A172 (cell line): Measurements from ENCODE around the gene ATN1. TPM values are rescaled to one million over a fixed set of nuclear protein-coding genes. Genes with fewer than 3 reads are reported as not detected.

Experiments
- DNase-seq: peaks from one replicate; pipeline ENCODE4 v3.0.0-alpha.2; 2015; ENCODE audit warnings: low spot score
- total RNA-seq: library from RNA; depleted of rRNA; stranded (reverse); fragments of >200 nt; shearing (Covaris generic); gene quantifications from 2 replicates; pipeline ENCODE4 v1.2.3, GENCODE V29; 2014

The ATN1 gene
- total RNA-seq, 1 experiment from 2014 or later = 6.6 TPM

DNA sequence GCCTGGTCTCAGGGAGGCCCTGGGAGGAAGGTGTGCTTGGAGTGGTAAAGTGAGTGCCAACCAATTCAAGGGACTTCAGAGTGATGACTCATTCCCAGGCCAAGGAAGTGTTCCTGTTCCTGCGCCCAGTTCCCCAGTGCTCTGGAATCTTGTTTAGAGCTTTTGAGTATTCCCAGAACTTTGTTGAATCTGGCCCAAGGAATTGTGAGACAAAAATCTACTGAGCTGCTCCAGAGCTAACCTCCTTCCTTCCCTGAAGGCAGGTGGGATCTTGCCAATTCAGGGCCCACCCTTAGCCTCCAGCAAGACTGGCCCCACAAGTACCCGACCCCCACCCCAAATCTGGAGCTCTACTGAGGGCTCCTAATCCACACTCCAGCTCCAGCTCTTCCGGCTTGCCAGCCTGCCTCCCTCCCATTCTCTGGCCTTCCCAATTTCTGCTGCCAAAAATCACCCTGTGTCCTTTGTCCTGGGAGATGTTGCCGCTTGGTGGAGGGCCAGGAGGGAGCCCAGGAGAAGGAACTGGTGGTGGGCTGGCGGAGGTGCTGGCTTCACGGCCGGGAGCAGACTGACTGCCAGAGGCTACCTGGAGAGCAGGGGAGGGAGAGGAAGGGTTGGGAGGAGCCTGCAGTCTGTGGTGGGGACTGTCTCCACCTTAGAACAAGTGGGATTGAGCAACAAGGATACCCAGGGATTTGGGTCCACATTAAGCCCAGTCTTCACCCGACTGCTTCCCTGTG, 2.0 kb upstream of the ATN1 start:
- DNase-seq = peak; percentile 90

DNA sequence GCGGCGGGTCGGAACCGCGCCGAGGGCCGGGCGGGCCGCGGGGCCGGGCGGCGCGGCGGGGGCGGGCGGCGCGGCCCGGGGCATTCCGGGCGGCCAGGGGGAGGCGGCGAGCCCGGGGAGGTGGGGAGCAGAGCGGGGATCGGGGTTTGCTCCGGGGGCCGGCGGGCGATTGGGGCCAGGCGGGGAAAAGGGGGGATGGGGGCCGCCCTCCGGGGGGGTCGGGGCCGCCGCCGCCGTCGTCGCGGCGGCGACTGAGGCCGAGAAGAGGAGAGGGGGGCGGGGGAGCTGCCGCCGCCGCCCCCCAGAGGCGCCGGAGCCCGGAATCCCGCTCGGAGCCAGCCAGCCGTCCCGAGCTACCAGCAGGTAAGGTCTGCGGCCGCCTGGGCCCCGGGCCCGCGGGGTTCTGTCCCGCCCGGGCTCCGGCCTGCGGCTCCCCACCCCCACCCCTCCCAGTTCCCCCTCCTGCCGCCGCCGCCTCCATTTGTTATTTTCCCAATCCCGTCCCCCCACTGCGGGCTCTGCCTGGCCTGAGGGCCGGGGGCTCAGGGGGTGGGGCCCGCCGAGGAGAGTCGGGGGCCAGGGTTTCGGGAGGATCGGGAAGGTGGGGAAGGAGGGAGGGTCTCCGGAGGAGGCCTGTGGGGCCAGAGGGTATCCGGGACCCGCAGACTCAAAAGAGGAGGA, 403 bp downstream of the ATN1 start:
- DNase-seq = no peak

DNA sequence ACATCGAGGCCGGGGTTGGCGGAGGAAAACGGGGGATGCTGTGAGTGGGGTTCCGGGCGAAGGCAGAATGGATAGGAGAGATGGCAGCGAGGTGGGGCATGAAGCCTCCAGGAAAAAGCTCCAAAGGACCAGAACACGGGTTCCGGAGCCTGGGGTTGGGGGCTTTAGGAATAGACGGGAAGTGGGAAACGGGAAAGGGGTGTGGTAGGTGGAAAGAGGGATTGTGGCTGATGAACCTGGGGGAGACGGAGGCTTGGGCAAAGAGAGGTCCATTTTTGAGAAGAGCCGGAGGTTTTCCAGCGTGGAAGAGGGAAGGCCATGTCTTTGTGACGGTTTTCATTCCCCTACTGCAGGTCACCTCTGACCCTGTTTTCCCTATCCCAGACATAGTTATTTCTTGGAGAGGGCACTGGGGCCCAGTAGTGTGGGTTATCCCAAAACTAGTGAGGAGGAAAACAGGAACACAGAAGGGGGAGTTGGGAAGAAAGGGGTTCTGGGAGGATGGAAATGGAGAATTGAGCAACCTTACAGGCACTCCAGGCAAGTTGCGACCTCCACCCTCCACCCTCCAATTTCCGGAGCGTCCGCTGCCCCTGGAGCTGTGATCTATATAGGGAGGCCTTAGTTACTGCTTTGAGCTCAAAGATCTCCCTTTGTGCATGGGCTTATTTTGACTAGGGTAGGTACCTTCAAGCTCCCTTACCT, 1.1 kb downstream of the ATN1 start:
- DNase-seq = no peak

GRCh38 chr12:6929466-6930452, 2.0 kb downstream of the ATN1 start:
- DNase-seq = no peak

- no peak for DNase-seq
Measured at GRCh38 chr12:6932766-6933165, 5.0 kb downstream of the ATN1 start.

GRCh38 chr12:6934110-6934509, 6.4 kb downstream of the ATN1 start:
- DNase-seq = peak; percentile 33

DNA sequence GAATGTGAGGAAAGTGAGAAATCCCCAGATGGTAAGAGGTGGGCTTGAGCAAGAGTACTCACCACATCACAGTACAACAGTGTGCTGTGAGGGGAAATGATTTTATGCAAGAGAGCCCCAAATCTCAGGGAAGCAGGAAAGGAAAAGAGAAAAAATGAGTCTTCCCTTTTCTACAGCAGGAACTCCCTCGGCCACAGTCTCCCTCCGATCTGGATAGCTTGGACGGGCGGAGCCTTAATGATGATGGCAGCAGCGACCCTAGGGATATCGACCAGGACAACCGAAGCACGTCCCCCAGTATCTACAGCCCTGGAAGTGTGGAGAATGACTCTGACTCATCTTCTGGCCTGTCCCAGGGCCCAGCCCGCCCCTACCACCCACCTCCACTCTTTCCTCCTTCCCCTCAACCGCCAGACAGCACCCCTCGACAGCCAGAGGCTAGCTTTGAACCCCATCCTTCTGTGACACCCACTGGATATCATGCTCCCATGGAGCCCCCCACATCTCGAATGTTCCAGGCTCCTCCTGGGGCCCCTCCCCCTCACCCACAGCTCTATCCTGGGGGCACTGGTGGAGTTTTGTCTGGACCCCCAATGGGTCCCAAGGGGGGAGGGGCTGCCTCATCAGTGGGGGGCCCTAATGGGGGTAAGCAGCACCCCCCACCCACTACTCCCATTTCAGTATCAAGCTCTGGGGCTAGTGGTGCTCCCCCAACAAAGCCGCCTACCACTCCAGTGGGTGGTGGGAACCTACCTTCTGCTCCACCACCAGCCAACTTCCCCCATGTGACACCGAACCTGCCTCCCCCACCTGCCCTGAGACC, 7.8 kb downstream of the ATN1 start:
- DNase-seq = no peak

DNA sequence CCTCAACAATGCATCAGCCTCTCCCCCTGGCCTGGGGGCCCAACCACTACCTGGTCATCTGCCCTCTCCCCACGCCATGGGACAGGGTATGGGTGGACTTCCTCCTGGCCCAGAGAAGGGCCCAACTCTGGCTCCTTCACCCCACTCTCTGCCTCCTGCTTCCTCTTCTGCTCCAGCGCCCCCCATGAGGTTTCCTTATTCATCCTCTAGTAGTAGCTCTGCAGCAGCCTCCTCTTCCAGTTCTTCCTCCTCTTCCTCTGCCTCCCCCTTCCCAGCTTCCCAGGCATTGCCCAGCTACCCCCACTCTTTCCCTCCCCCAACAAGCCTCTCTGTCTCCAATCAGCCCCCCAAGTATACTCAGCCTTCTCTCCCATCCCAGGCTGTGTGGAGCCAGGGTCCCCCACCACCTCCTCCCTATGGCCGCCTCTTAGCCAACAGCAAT, 8.5 kb downstream of the ATN1 start:
- no peak for DNase-seq

GRCh38 chr12:6936636-6937480, 9.1 kb downstream of the ATN1 start:
- DNase-seq = no peak

- no peak for DNase-seq
Measured at GRCh38 chr12:6937481-6938352, 10.0 kb downstream of the ATN1 start.

DNA sequence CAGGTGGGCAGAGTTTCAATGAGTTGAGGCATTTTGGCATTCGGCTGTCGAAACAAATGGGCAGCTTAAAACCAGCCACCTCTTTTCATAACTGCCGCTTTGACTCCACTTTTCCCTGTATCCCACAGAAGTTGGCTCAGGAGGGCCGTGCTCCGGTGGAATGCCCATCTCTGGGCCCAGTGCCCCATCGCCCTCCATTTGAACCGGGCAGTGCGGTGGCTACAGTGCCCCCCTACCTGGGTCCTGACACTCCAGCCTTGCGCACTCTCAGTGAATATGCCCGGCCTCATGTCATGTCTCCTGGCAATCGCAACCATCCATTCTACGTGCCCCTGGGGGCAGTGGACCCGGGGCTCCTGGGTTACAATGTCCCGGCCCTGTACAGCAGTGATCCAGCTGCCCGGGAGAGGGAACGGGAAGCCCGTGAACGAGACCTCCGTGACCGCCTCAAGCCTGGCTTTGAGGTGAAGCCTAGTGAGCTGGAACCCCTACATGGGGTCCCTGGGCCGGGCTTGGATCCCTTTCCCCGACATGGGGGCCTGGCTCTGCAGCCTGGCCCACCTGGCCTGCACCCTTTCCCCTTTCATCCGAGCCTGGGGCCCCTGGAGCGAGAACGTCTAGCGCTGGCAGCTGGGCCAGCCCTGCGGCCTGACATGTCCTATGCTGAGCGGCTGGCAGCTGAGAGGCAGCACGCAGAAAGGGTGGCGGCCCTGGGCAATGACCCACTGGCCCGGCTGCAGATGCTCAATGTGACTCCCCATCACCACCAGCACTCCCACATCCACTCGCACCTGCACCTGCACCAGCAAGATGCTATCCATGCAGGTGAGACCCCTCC, 10.8 kb downstream of the ATN1 start:
- DNase-seq = no peak

- DNase-seq = no peak
Measured at GRCh38 chr12:6939191-6939540, 11.4 kb downstream of the ATN1 start.

DNA sequence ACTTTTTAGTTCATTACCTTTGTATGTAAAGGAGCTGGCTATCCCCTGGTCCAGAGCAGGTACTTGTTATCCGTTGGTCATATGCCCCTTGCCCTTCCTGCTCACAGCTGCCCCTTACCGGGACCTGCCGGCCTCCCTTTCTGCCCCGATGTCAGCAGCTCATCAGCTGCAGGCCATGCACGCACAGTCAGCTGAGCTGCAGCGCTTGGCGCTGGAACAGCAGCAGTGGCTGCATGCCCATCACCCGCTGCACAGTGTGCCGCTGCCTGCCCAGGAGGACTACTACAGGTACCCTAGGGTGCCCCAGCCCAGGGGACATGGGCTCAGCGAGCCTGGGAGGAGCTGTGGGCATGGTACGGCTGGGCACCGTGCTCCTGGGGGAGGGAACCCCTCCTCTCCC, 13.5 kb downstream of the ATN1 start:
- DNase-seq = no peak

DNA sequence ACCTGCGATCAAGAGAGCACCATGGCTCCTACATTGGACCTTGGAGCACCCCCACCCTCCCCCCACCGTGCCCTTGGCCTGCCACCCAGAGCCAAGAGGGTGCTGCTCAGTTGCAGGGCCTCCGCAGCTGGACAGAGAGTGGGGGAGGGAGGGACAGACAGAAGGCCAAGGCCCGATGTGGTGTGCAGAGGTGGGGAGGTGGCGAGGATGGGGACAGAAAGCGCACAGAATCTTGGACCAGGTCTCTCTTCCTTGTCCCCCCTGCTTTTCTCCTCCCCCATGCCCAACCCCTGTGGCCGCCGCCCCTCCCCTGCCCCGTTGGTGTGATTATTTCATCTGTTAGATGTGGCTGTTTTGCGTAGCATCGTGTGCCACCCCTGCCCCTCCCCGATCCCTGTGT, 14.0 kb downstream of the ATN1 start:
- DNase-seq = no peak

- DNase-seq = no peak
Measured at GRCh38 chr12:6942331-6942665, 14.5 kb downstream of the ATN1 start.

DNA sequence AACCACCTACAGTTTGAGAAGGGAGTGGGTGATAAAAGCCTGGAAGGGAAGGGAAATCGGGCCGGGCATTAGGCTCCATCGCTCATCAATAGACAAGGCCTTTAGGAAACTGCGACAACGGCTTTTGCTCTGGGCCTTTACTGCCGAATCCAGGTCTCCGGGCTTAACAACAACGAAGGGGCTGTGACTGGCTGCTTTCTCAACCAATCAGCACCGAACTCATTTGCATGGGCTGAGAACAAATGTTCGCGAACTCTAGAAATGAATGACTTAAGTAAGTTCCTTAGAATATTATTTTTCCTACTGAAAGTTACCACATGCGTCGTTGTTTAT, 15.6 kb downstream of the ATN1 start:
- no peak for DNase-seq

DNA sequence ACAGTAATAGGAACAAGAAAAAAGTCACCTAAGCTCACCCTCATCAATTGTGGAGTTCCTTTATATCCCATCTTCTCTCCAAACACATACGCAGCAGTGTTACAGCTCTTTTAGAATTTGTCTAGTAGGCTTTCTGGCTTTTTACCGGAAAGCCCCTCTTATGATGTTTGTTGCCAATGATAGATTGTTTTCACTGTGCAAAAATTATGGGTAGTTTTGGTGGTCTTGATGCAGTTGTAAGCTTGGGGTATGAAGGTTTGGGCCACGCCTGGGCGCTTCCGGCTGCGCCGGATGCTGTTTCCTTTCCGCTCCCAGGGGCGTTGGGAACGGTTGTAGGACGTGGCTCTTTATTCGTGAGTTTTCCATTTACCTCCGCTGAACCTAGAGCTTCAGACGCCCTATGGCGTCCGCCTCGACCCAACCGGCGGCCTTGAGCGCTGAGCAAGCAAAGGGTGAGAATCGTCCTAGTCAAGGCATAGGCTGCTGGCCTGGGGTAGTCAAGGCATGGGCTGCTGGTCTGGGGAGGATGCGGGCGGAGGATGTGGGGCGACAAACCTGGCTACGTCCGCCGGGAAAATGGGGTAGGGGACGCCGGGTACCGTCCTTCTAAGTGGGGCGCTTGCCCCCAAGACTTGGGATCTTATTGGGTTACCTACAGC, 16.1 kb downstream of the ATN1 start, which contains the start of the genes C12orf57 and RNU7-1:
TSS of gene C12orf57 (plus strand) at position 301 of the 659 bp plus-strand sequence. CDS start at position 401, 100 bp downstream.
TSS of gene RNU7-1 (plus strand) at position 95 of the 659 bp plus-strand sequence.
- DNase-seq = peak; percentile 50
